Immature natural killer cell (primary cell): Measurements from ENCODE around the gene CCNF. TPM values are rescaled to one million over a fixed set of nuclear protein-coding genes. Genes with fewer than 3 reads are reported as not detected.

Source experiments
- DNase-seq, 3 donors: peaks; one replicate each; pipeline ENCODE4 v3.0.0; 2022; ENCODE audit warnings: mixed read lengths in 1 of 3
- H3K27ac Mint-ChIP-seq, 6 donors: one replicate each; pipeline ENCODE4 v1.8.0; 2020; ENCODE audit warnings: mixed read lengths in 6 of 6, mild to moderate bottlenecking in 5 of 6, inconsistent platforms in 4 of 6, moderate library complexity in 3 of 6
- H3K27me3 Mint-ChIP-seq, 3 donors: one replicate each; pipeline ENCODE4 v1.8.0; 2020 to 2021; ENCODE audit warnings: low read depth in 3 of 3, mild to moderate bottlenecking in 3 of 3, mixed read lengths in 3 of 3, moderate library complexity in 3 of 3, inconsistent platforms in 1 of 3
- H3K36me3 Mint-ChIP-seq, 3 donors: one replicate each; pipeline ENCODE4 v1.8.0; 2020; ENCODE audit warnings: mixed read lengths in 3 of 3, inconsistent platforms in 2 of 3, mild to moderate bottlenecking in 2 of 3
- H3K4me1 Mint-ChIP-seq, 2 donors: one replicate each; pipeline ENCODE4 v1.8.0; 2020; ENCODE audit warnings: inconsistent platforms in 2 of 2, mild to moderate bottlenecking in 2 of 2, mixed read lengths in 2 of 2, moderate library complexity in 1 of 2
- H3K4me3 Mint-ChIP-seq, 5 donors: one replicate each; pipeline ENCODE4 v1.8.0; 2020; ENCODE audit warnings: mild to moderate bottlenecking in 5 of 5, mixed read lengths in 5 of 5, inconsistent platforms in 3 of 5, moderate library complexity in 3 of 5
- H3K9me3 Mint-ChIP-seq, 6 donors: one replicate each; pipeline ENCODE4 v1.8.0; 2020; ENCODE audit warnings: mild to moderate bottlenecking in 6 of 6, mixed read lengths in 6 of 6, inconsistent platforms in 4 of 6, moderate library complexity in 3 of 6
- polyA plus RNA-seq, 3 donors: library from polyadenylated mRNA; unstranded; fragments of 300-500 nt; fragmentation: Illumina TruSeq; gene quantifications; one replicate each; pipeline ENCODE4 v1.2.3, GENCODE V29; 2021

The CCNF gene
- polyA plus RNA-seq, 3 donors from 2014 or later, result 1.5 to 10.9 (median 4.5) TPM

GRCh38 chr16:2494616-2495015 is 65.4 kb downstream of the CCNF start:
- Mint-ChIP-seq H3K4me3 (no peak overlapping the region), H3K27me3 (no peaks in the 10 kb centered on the region), H3K36me3 (peaks cover 3 to 6% (median 6%) of the 10 kb centered on the region in 3 donors), H3K9me3 (no peaks in the 10 kb centered on the region), H3K27ac (no peak overlapping the region), H3K4me1 (no peaks in the 10 kb centered on the region)
- DNase-seq, result no peak

DNA sequence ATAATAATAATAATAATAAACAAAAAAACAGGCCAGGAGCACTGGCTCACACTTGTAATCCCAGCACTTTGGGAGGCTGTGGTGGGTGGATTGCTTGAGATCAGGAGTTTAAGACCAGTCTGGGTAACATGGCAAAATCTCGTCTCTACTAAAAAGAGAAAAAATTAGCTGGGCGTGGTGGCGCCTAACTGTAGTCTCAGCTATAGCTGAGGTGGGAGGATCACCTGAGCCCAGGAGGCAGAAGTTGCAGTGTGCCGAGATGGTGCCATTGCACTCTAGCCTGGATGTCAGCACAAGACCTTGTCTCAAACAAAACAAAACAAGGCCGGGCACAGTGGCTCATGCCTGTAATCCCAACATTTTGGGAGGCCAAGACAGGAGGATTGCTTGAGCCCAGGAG is 65.8 kb downstream of the CCNF start:
- peaks cover 3 to 6% (median 6%) of the 10 kb centered on the region in 3 donors for H3K36me3 Mint-ChIP-seq

DNA sequence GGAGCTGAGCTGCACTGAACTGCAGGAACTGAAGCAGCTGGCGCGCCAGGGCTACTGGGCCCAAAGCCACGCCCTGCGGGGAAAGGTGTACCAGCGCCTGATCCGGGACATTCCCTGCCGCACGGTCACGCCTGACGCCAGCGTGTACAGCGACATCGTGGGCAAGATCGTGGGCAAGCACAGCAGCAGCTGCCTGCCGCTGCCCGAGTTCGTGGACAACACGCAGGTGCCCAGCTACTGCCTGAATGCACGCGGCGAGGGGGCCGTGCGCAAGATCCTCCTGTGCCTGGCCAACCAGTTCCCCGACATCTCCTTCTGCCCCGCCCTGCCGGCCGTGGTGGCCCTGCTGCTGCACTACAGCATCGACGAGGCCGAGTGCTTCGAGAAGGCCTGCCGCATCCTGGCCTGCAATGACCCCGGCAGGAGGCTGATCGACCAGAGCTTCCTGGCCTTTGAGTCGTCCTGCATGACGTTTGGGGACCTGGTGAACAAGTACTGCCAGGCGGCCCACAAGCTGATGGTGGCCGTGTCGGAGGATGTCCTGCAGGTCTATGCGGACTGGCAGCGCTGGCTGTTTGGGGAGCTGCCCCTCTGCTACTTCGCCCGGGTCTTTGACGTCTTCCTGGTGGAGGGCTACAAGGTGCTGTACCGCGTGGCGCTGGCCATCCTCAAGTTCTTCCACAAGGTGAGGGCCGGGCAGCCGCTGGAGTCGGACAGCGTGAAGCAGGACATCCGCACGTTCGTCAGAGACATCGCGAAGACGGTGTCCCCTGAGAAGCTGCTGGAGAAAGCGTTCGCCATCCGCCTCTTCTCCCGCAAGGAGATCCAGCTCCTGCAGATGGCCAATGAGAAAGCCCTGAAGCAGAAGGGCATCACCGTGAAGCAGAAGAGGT is 67.2 kb downstream of the CCNF start:
- Mint-ChIP-seq H3K4me1 (no peaks in the 10 kb centered on the region), H3K27me3 (peaks cover 0 to 1% (median 0%) of the 10 kb centered on the region in 3 donors), H3K36me3 (peaks cover 3 to 6% (median 6%) of the 10 kb centered on the region in 3 donors), H3K9me3 (no peaks in the 10 kb centered on the region), H3K27ac (no peak overlapping the region), H3K4me3 (no peak overlapping the region)
- DNase-seq, result no peak

More for the DNA sequence above, 65.8 kb downstream of the CCNF start:
- DNase-seq, result no peak
- H3K27ac Mint-ChIP-seq, result no peak overlapping the region
- H3K4me1 Mint-ChIP-seq, result no peaks in the 10 kb centered on the region
- H3K9me3 Mint-ChIP-seq, result no peaks in the 10 kb centered on the region
- no peaks in the 10 kb centered on the region for H3K27me3 Mint-ChIP-seq
- no peak overlapping the region for H3K4me3 Mint-ChIP-seq

GRCh38 chr16:2497116-2497630 is 67.9 kb downstream of the CCNF start:
- Mint-ChIP-seq H3K36me3 (peaks cover 3 to 6% (median 6%) of the 10 kb centered on the region in 3 donors), H3K4me3 (no peak overlapping the region), H3K4me1 (no peaks in the 10 kb centered on the region), H3K9me3 (no peaks in the 10 kb centered on the region), H3K27ac (no peak overlapping the region), H3K27me3 (peaks cover 0 to 1% (median 0%) of the 10 kb centered on the region in 3 donors)
- no peak for DNase-seq

GRCh38 chr16:2497695-2498484 is 68.6 kb downstream of the CCNF start:
- Mint-ChIP-seq H3K9me3 (no peaks in the 10 kb centered on the region), H3K27ac (peak overlapping the region in 1 of 6 donors; percentile 66), H3K27me3 (peaks cover 0 to 1% (median 0%) of the 10 kb centered on the region in 3 donors), H3K4me3 (no peak overlapping the region), H3K36me3 (peaks cover 3 to 6% (median 6%) of the 10 kb centered on the region in 3 donors), H3K4me1 (no peaks in the 10 kb centered on the region)
- no peak for DNase-seq

- DNase-seq, result no peak
- Mint-ChIP-seq H3K27ac (no peak overlapping the region), H3K9me3 (no peaks in the 10 kb centered on the region), H3K36me3 (peaks cover 3 to 6% (median 6%) of the 10 kb centered on the region in 3 donors), H3K27me3 (peaks cover 0 to 1% (median 0%) of the 10 kb centered on the region in 3 donors), H3K4me3 (no peak overlapping the region), H3K4me1 (no peaks in the 10 kb centered on the region)
Observed at GRCh38 chr16:2498531-2499253, 69.4 kb downstream of the CCNF start.

DNA sequence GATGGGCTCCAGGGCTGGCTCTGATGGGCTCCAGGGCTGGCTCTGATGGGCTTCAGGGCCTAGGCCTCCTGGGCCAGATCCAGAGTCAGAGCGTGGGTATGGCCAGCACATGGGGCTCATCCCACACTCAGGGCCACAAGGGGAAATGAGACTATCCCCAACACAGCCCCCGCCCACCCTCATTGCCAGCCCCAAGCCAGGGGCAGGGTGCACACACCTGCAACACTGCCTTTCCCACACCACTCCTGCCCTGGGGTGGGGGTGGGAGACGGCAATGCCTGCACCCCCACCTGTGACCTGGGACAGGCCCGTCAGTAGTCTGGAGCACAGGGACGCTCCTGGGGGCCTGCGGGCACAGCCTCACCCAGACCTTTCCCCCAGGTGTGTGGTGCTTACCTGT is 70.2 kb downstream of the CCNF start:
- H3K9me3 Mint-ChIP-seq, result no peaks in the 10 kb centered on the region
- H3K4me1 Mint-ChIP-seq, result no peaks in the 10 kb centered on the region
- H3K36me3 Mint-ChIP-seq, result peaks cover 3 to 6% (median 6%) of the 10 kb centered on the region in 3 donors
- H3K27ac Mint-ChIP-seq, result no peak overlapping the region
- DNase-seq, result no peak
- peaks cover 0 to 1% (median 0%) of the 10 kb centered on the region in 3 donors for H3K27me3 Mint-ChIP-seq
- H3K4me3 Mint-ChIP-seq, result no peak overlapping the region

- no peak for DNase-seq
- Mint-ChIP-seq H3K9me3 (no peaks in the 10 kb centered on the region), H3K36me3 (peaks cover 3 to 6% (median 6%) of the 10 kb centered on the region in 3 donors), H3K4me1 (no peaks in the 10 kb centered on the region), H3K27me3 (peaks cover 0 to 1% (median 0%) of the 10 kb centered on the region in 3 donors), H3K4me3 (no peak overlapping the region), H3K27ac (no peak overlapping the region)
Observed at GRCh38 chr16:2499890-2500429, 70.7 kb downstream of the CCNF start.

- Mint-ChIP-seq H3K9me3 (no peaks in the 10 kb centered on the region), H3K4me3 (no peak overlapping the region), H3K27me3 (peaks cover 0 to 1% (median 0%) of the 10 kb centered on the region in 3 donors), H3K36me3 (peaks cover 3 to 6% (median 6%) of the 10 kb centered on the region in 3 donors), H3K4me1 (no peaks in the 10 kb centered on the region), H3K27ac (peak overlapping the region in 1 of 6 donors; percentile 64)
- no peak for DNase-seq
Observed at GRCh38 chr16:2500430-2500917, 71.2 kb downstream of the CCNF start.

DNA sequence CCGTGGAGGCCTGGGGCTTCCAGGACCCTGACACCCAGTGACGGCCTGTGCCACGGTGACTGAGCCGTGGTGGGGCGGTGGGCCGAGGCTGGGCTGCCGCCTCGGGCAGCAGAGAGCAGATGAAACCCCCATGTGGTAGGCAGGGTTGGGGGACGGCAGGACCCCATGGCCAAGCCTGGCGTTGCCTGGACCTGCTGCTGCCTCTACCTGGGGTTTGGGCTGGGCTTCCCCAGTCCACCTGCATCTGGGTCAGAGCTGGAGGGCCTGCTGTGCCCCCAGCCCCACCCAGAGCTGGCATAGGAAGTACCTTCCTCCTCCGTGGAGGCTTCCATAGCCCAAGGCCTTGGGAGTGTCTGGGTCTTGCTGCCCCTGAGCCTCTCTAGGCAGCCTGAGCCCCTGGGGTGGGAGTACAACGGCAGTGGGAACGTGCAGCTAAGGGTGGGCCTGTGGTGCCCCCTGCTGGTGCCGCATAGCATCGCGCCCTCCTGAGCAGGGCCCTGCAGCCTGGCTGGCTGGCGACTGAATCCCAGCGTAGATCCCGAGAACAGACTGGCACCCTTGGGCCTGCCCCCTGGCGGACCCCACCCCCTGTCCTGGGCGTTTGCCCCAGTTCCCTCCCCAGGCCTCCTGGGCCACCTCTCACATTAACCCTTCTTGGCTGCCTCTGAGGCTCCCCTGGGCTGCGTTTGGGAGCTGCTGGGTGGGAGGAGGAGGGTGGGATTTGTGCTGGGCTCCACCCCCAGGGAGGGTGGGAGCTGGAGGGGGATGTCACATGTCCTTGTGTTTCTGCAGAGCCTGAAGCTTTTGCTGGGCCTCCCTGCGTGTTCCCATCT is 71.9 kb downstream of the CCNF start:
- H3K27ac Mint-ChIP-seq, result no peak overlapping the region
- peaks cover 3 to 6% (median 6%) of the 10 kb centered on the region in 3 donors for H3K36me3 Mint-ChIP-seq
- no peaks in the 10 kb centered on the region for H3K9me3 Mint-ChIP-seq
- no peak overlapping the region for H3K4me3 Mint-ChIP-seq
- H3K4me1 Mint-ChIP-seq, result no peaks in the 10 kb centered on the region
- peaks cover 0 to 5% (median 0%) of the 10 kb centered on the region in 3 donors for H3K27me3 Mint-ChIP-seq
- DNase-seq, result peak; percentile 73 to 80 (median 75)

GRCh38 chr16:2501946-2502895 is 73.0 kb downstream of the CCNF start:
- Mint-ChIP-seq H3K9me3 (no peaks in the 10 kb centered on the region), H3K27me3 (peaks cover 0 to 5% (median 0%) of the 10 kb centered on the region in 3 donors), H3K36me3 (peaks cover 3 to 6% (median 6%) of the 10 kb centered on the region in 3 donors), H3K27ac (no peak overlapping the region), H3K4me3 (no peak overlapping the region), H3K4me1 (peaks cover 0 to 2% of the 10 kb centered on the region in 2 donors)
- no peak for DNase-seq
